ENCODE measurements around the gene CCSER1.
"Not testable (repeated sequence)": the region's sequence is repeated elsewhere in the genome, so short reads cannot be mapped to it uniquely, and the experiment has no call there.

The CCSER1 gene

GRCh38 chr4:91454111-91454510, 1326.9 kb downstream of the CCSER1 start:
- no peak for DNase-seq

- DNase-seq = not testable (repeated sequence)
Measured at GRCh38 chr4:91462566-91462965, 1335.4 kb downstream of the CCSER1 start.

GRCh38 chr4:91470671-91471070, 1343.5 kb downstream of the CCSER1 start:
- DNase-seq = no peak

- no peak for DNase-seq
Measured at GRCh38 chr4:91471280-91471679, 1344.1 kb downstream of the CCSER1 start.

GRCh38 chr4:91472046-91472445, 1344.9 kb downstream of the CCSER1 start:
- no peak for DNase-seq

- DNase-seq = no peak
Measured at GRCh38 chr4:91485415-91485814, 1358.2 kb downstream of the CCSER1 start.

- no peak for DNase-seq
Measured at GRCh38 chr4:91488946-91489345, 1361.8 kb downstream of the CCSER1 start.

- no peak for DNase-seq
Measured at GRCh38 chr4:91497892-91498291, 1370.7 kb downstream of the CCSER1 start.

GRCh38 chr4:91502365-91502764, 1375.2 kb downstream of the CCSER1 start:
- DNase-seq = no peak

- no peak for DNase-seq
Measured at GRCh38 chr4:91513326-91513725, 1386.1 kb downstream of the CCSER1 start.

- no peak for DNase-seq
Measured at GRCh38 chr4:91519155-91519554, 1392.0 kb downstream of the CCSER1 start.

GRCh38 chr4:91525621-91526020, 1398.4 kb downstream of the CCSER1 start:
- no peak for DNase-seq

- no peak for DNase-seq
Measured at GRCh38 chr4:91527056-91527455, 1399.9 kb downstream of the CCSER1 start.

GRCh38 chr4:91567594-91567993, 1440.4 kb downstream of the CCSER1 start:
- no peak for DNase-seq

GRCh38 chr4:91577864-91578263, 1450.7 kb downstream of the CCSER1 start:
- no peak for DNase-seq

- no peak for DNase-seq
Measured at GRCh38 chr4:91590260-91590659, 1463.1 kb downstream of the CCSER1 start.

GRCh38 chr4:91592125-91592524, 1464.9 kb downstream of the CCSER1 start:
- no peak for DNase-seq

GRCh38 chr4:91596718-91597117, 1469.5 kb downstream of the CCSER1 start:
- DNase-seq = no peak

- no peak for DNase-seq
Measured at GRCh38 chr4:91598696-91599095, 1471.5 kb downstream of the CCSER1 start.

GRCh38 chr4:91600301-91600700, 1473.1 kb downstream of the CCSER1 start:
- DNase-seq = no peak

- no peak for DNase-seq
Measured at GRCh38 chr4:91601401-91601800, 1474.2 kb downstream of the CCSER1 start.

GRCh38 chr4:91611782-91612181, 1484.6 kb downstream of the CCSER1 start:
- DNase-seq = no peak

GRCh38 chr4:91620952-91621351, 1493.8 kb downstream of the CCSER1 start:
- no peak for DNase-seq

- DNase-seq = no peak
Measured at GRCh38 chr4:91621446-91621845, 1494.3 kb downstream of the CCSER1 start.

GRCh38 chr4:91622925-91623602, 1495.9 kb downstream of the CCSER1 start:
- no peak for DNase-seq
